Stomach (tissue), 4 donors: Measurements from ENCODE around the gene ASIP.

Experiments used
- CTCF ChIP-seq, 7 experiments: fragments of 450-650 bp in 4 of 7; fragments of 200-600 bp in 3 of 7; sonication (generic) in 3 of 7; IDR thresholded peaks; one replicate each; pipeline ENCODE4 v1.5.1; 2016 to 2019; ENCODE audit warnings: antibody characterized with exemption in 7 of 7, control low read depth in 2 of 7, mild to moderate bottlenecking in 1 of 7
- POLR2A ChIP-seq, 4 donors: fragments of 450-650 bp; IDR thresholded peaks; one replicate each; pipeline ENCODE4 v1.6.1; 2016; ENCODE audit warnings: antibody characterized with exemption in 4 of 4, control low read depth in 2 of 4, mild to moderate bottlenecking in 1 of 4, moderate library complexity in 1 of 4

GRCh38 chr20:34256629-34257124, 15.5 kb downstream of the ASIP start:
- TF ChIP-seq CTCF (IDR thresholded peaks at IDR 0.05) = no peak
- no peak for TF ChIP-seq POLR2A (IDR thresholded peaks at IDR 0.05)
